Tibial nerve (tissue), 4 donors: Measurements from ENCODE around the gene CDK5R2. TPM values are rescaled to one million over a fixed set of nuclear protein-coding genes. Genes with fewer than 3 reads are reported as not detected.

Experiments used
- DNase-seq, 2 donors: peaks; one replicate each; pipeline ENCODE4 v3.0.0-alpha.2; 2019; ENCODE audit warnings: low spot score in 2 of 2
- H3K27ac ChIP-seq, 4 donors: fragments of 200-600 bp; sonication (generic) in 3 of 4; one replicate each; pipeline ENCODE4 v1.5.1; 2017 to 2019; ENCODE audit warnings: mild to moderate bottlenecking in 1 of 4
- H3K27me3 ChIP-seq, 2 donors: fragments of 200-600 bp; sonication (generic) in 1 of 2; one replicate each; pipeline versions ENCODE4 v1.5.1 to v1.6.0; 2017 to 2019
- H3K36me3 ChIP-seq, 3 donors: fragments of 200-600 bp; sonication (generic); one replicate each; pipeline ENCODE4 v1.5.1; 2018 to 2019
- H3K4me1 ChIP-seq, 4 donors: fragments of 200-600 bp; sonication (generic) in 3 of 4; one replicate each; pipeline ENCODE4 v1.5.1; 2017 to 2019
- H3K4me3 ChIP-seq, 4 donors: fragments of 200-600 bp; sonication (generic) in 3 of 4; one replicate each; pipeline ENCODE4 v1.5.1; 2017 to 2019; ENCODE audit warnings: mild to moderate bottlenecking in 1 of 4, moderate library complexity in 1 of 4
- H3K9me3 ChIP-seq, 4 donors: fragments of 200-600 bp; sonication (generic) in 3 of 4; one replicate each; pipeline ENCODE4 v1.5.1; 2017 to 2019
- EP300 ChIP-seq, 2 donors: sonication (generic); formaldehyde crosslinking; IDR thresholded peaks; one replicate each; pipeline ENCODE4 v1.6.1; 2017; ENCODE audit warnings: antibody characterized with exemption in 2 of 2, mild to moderate bottlenecking in 1 of 2
- POLR2A ChIP-seq, 2 donors: fragments of 450-650 bp; IDR thresholded peaks; one replicate each; pipeline ENCODE4 v1.6.1; 2017; ENCODE audit warnings: antibody characterized with exemption in 2 of 2, mild to moderate bottlenecking in 2 of 2, moderate library complexity in 2 of 2
- WGBS, 2 donors: methylation state at CpG; one replicate each; pipeline ENCODE4 v1.1.5; 2018; 5-methylcytosine and 5-hydroxymethylcytosine counted together
- total RNA-seq, 4 donors: library from RNA; depleted of rRNA; stranded (reverse); fragments of >200 nt; gene quantifications; one replicate each; pipeline ENCODE4 v1.1.0, GENCODE V29; 2016
- TF ChIP-seq, protein P1 (sequence below), 5 experiments: fragments of 200-600 bp in 3 of 5; fragments of 450-650 bp in 2 of 5; sonication (generic) in 3 of 5; IDR thresholded peaks; one replicate each; pipeline ENCODE4 v1.5.1; 2016 to 2019; ENCODE audit warnings: antibody characterized with exemption in 5 of 5, mild to moderate bottlenecking in 3 of 5, moderate library complexity in 2 of 5

The CDK5R2 gene
- not detected for total RNA-seq

DNA sequence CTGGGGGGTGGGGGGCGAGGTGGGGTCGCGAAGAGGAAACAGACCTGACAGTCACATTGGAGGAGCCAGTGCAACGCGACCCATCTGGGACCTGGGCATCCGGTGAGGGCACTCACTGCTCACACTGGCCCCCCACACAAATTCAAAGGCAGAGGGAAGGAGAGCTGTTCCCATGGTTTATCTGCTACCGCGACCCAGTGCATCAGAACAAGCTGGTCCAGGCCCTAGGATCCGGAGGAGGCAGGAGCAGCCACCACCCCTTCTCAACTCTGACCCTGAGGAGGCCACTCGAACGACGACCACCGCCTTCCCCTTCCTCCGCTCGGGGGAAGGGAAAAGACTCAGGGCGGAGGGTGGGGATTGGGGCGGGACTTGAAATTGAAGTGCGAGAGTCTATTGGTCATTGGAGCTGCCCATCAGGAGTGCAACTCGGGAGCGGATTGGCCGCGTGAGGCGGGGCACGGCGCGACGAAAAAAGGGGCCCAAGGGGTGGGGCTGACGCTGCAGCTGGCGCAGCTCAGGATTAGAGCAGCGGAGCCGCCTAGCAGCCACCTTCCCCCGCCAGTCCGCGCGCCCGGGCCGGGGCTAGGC is at the start of gene CDK5R2:
Gene CDK5R2 (plus strand): TSS at position 526 of the 591 bp plus-strand sequence. CDS start 155 bp downstream, outside the sequence.
- H3K36me3 ChIP-seq, result no peaks in the 10 kb centered on the region
- peak in 1 of 2 donors; percentile 48 for DNase-seq
- H3K9me3 ChIP-seq, result no peaks in the 10 kb centered on the region
- H3K27me3 ChIP-seq, result peaks cover 2 to 94% of the 10 kb centered on the region in 2 donors
- no peak within 1 kb of the TSS for H3K27ac ChIP-seq
- H3K4me1 ChIP-seq, result peaks cover 0 to 31% (median 4%) of the 10 kb centered on the region in 4 donors
- 3 to 4% methylated on average over 26 of the region's 37 CpGs for WGBS, 2 donors
- H3K4me3 ChIP-seq, result peak within 1 kb of the TSS in 3 of 4 donors; percentile 11 to 46 (median 38)
- TF ChIP-seq POLR2A (IDR thresholded peaks at IDR 0.05), result no peak
- TF ChIP-seq, protein P1, sequence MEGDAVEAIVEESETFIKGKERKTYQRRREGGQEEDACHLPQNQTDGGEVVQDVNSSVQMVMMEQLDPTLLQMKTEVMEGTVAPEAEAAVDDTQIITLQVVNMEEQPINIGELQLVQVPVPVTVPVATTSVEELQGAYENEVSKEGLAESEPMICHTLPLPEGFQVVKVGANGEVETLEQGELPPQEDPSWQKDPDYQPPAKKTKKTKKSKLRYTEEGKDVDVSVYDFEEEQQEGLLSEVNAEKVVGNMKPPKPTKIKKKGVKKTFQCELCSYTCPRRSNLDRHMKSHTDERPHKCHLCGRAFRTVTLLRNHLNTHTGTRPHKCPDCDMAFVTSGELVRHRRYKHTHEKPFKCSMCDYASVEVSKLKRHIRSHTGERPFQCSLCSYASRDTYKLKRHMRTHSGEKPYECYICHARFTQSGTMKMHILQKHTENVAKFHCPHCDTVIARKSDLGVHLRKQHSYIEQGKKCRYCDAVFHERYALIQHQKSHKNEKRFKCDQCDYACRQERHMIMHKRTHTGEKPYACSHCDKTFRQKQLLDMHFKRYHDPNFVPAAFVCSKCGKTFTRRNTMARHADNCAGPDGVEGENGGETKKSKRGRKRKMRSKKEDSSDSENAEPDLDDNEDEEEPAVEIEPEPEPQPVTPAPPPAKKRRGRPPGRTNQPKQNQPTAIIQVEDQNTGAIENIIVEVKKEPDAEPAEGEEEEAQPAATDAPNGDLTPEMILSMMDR (IDR thresholded peaks at IDR 0.05), result no peak
- no peak for TF ChIP-seq EP300 (IDR thresholded peaks at IDR 0.05)

DNA sequence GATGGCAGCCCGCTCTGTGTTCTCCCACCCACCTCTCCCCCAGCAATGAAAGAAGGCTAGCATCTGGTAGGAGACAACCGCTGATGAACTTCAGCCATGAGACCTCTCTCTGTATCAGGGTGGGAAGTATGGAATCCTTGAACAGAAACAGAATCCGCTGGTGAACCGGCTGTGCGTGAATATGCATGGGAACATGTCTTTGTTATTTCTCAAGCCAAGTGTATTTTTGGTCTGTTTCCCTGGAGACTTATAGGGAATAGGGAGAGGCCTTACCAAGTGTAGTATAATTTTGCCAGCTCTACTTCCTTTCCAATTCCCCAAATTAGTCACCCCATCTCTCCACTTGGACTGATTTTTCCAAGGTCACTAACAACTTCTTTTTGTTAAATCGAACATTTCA is 48.7 kb upstream of the CDK5R2 start:
- DNase-seq, result no peak
- Histone ChIP-seq H3K4me3 (no peak overlapping the region), H3K9me3 (no peaks in the 10 kb centered on the region), H3K4me1 (peaks cover 0 to 13% (median 2%) of the 10 kb centered on the region in 4 donors), H3K27me3 (no peaks in the 10 kb centered on the region), H3K36me3 (no peaks in the 10 kb centered on the region), H3K27ac (no peak overlapping the region)
- WGBS, 2 donors, result 92% methylated on average over 6 of the region's 6 CpGs
- TF ChIP-seq POLR2A (IDR thresholded peaks at IDR 0.05), result no peak
- TF ChIP-seq, protein P1 (IDR thresholded peaks at IDR 0.05), result no peak
- no peak for TF ChIP-seq EP300 (IDR thresholded peaks at IDR 0.05)

DNA sequence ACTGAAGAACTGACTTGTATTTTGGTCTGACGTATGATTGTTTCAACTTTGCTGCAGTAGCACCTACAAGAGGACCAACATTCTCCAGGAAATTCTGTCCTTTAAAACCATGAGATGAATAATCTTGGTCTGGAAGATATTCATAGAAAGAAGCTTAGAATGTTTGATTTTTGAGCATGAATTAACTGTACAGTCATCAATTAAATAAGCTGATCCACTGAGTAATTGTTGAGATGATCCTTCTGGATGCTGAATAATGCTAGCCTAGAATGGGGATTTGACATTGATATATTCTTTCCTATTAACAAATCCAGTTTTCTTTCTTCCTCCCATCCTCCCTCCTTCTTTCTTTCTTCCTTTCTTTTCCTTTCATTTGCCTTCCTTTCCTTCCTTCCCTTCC is 39.0 kb upstream of the CDK5R2 start:
- no peaks in the 10 kb centered on the region for H3K36me3 ChIP-seq
- no peak for DNase-seq
- H3K4me3 ChIP-seq, result no peak overlapping the region
- H3K27me3 ChIP-seq, result peaks cover 0 to 58% of the 10 kb centered on the region in 2 donors
- WGBS, 2 donors, result 79 to 91% methylated on average over 1 of the region's 1 CpG
- TF ChIP-seq POLR2A (IDR thresholded peaks at IDR 0.05) (no peak), EP300 (IDR thresholded peaks at IDR 0.05) (no peak)
- TF ChIP-seq, protein P1 (IDR thresholded peaks at IDR 0.05), result no peak
- no peak overlapping the region for H3K27ac ChIP-seq
- H3K9me3 ChIP-seq, result peaks cover 0 to 6% (median 0%) of the 10 kb centered on the region in 4 donors
- no peaks in the 10 kb centered on the region for H3K4me1 ChIP-seq

DNA sequence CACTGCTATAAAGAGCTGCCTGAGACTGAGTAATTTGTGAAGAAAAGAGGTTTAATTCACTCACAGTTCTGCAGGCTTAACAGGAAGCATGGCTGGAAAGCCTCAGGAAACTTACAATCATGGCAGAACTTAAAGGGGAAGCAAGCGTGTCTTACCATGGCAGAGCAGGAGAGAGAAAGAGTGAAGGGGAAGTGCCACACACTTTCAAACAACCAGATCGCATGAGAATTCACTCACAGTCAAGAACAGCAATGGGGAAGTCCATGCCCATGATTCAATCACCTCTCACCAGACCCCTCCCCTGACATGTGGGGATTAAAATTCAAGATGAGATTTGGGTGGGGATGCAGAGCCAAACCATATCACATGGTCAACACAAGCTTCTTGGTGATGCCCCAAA is 34.7 kb upstream of the CDK5R2 start:
- no peak for TF ChIP-seq EP300 (IDR thresholded peaks at IDR 0.05)
- no peak for TF ChIP-seq POLR2A (IDR thresholded peaks at IDR 0.05)
- TF ChIP-seq, protein P1 (IDR thresholded peaks at IDR 0.05), result no peak
- H3K36me3 ChIP-seq, result no peaks in the 10 kb centered on the region
- H3K4me1 ChIP-seq, result no peaks in the 10 kb centered on the region
- no peak overlapping the region for H3K4me3 ChIP-seq
- no peak for DNase-seq
- H3K9me3 ChIP-seq, result peaks cover 0 to 6% (median 0%) of the 10 kb centered on the region in 4 donors
- WGBS, 2 donors, result 85 to 90% methylated on average over 2 of the region's 2 CpGs
- peaks cover 0 to 77% of the 10 kb centered on the region in 2 donors for H3K27me3 ChIP-seq
- no peak overlapping the region for H3K27ac ChIP-seq

DNA sequence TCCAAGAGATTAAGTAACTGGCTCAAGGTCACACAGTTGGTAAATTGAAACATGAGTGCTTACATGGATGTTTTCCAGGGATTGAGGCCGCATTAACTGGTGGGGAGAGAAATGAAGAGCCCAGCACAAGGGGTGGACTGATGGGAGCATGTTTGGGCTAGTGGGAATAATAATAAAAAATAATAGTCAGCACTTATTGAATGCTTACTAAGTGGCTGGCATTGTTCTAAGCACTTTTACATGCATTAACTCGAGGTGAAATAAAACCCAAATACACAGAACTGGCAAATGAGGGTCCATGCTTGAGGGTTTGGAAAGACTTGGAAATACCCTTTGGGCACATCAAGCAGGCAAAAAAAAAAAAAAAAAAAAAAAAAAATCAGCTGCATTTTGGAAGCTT is 34.0 kb upstream of the CDK5R2 start:
- Histone ChIP-seq H3K27ac (no peak overlapping the region), H3K9me3 (peaks cover 0 to 6% (median 0%) of the 10 kb centered on the region in 4 donors), H3K27me3 (peaks cover 0 to 70% of the 10 kb centered on the region in 2 donors), H3K36me3 (no peaks in the 10 kb centered on the region), H3K4me3 (no peak overlapping the region), H3K4me1 (no peaks in the 10 kb centered on the region)
- DNase-seq, result no peak
- TF ChIP-seq, protein P1 (IDR thresholded peaks at IDR 0.05), result no peak
- 63 to 68% methylated on average over 2 of the region's 2 CpGs for WGBS, 2 donors
